HepG2 (cell line): ENCODE measurements around the gene LRRN4CL.

ENCODE experiments used
- AGO1 ChIP-seq: fragments of 200-400 bp; formaldehyde crosslinking; IDR thresholded peaks from 2 replicates; pipeline ENCODE4 v1.6.1; 2017; ENCODE audit warnings: mild to moderate bottlenecking, low read depth, low read length, moderate library complexity; ENCODE audit not compliant: poor library complexity, severe bottlenecking
- BRCA1 ChIP-seq: sonication (generic); formaldehyde crosslinking; IDR thresholded peaks from 2 replicates; pipeline ENCODE4 v1.4.0; 2020; ENCODE audit warnings: missing genetic modification reagents
- CC2D1A ChIP-seq: sonication (generic); formaldehyde crosslinking; IDR thresholded peaks from 2 replicates; pipeline ENCODE4 v1.8.1; 2023; ENCODE audit warnings: mild to moderate bottlenecking, missing genetic modification reagents
- CTCF ChIP-seq: sonication (generic); formaldehyde crosslinking; IDR thresholded peaks from 2 replicates; pipeline ENCODE4 v1.5.0; 2020; ENCODE audit warnings: mild to moderate bottlenecking, missing genetic modification reagents, moderate library complexity
- GABPA ChIP-seq, 2 experiments: IDR thresholded peaks; 2 replicates each; pipeline ENCODE4 v1.6.1; 2011 to 2016; ENCODE audit warnings: low read depth in 2 of 2, low read length in 1 of 2, missing biosample characterization in 1 of 2, missing genetic modification characterization in 1 of 2
- ZMAT5 ChIP-seq: sonication (generic); formaldehyde crosslinking; IDR thresholded peaks from 2 replicates; pipeline ENCODE4 v1.5.0; 2020; ENCODE audit warnings: mild to moderate bottlenecking, low read depth, missing genetic modification reagents, borderline replicate concordance
- ZNF317 ChIP-seq: sonication (generic); formaldehyde crosslinking; IDR thresholded peaks from 2 replicates; pipeline ENCODE4 v1.5.0; 2020; ENCODE audit warnings: mild to moderate bottlenecking, missing genetic modification reagents

GRCh38 chr11:62721994-62722393 lies 32.7 kb upstream of the LRRN4CL start:
- TF ChIP-seq CTCF (CRISPR knock-in tag) (peak; percentile 59), ZMAT5 (CRISPR knock-in tag) (no peak), ZNF317 (CRISPR knock-in tag) (no peak), BRCA1 (CRISPR knock-in tag) (no peak), CC2D1A (CRISPR knock-in tag) (no peak), AGO1 (no peak), GABPA (IDR thresholded peaks at IDR 0.05; ENCODE audit: low read depth, low read length) (no peak), GABPA (CRISPR knock-in tag; IDR thresholded peaks at IDR 0.05; ENCODE audit: low read depth) (no peak)
